ENCODE results near the gene EIF4ENIF1. TPM values are rescaled to one million over a fixed set of nuclear protein-coding genes. Genes with fewer than 3 reads are reported as not detected.
"Not testable (repeated sequence)": the region's sequence is repeated elsewhere in the genome, so short reads cannot be mapped to it uniquely, and the experiment has no call there.

Gene EIF4ENIF1
- total RNA-seq, 2 experiments from 2014 or later = 34.5 to 41.5 TPM

GRCh38 chr22:31425331-31426050 lies 64.2 kb downstream of the EIF4ENIF1 start:
- H3K27me3 Mint-ChIP-seq = no peaks in the 10 kb centered on the region
- peaks cover 64% of the 10 kb centered on the region for H3K36me3 Mint-ChIP-seq (ENCODE audit: low read depth)
- no peaks in the 10 kb centered on the region for H3K4me1 Mint-ChIP-seq
- DNase-seq = no peak
- no peaks in the 10 kb centered on the region for H3K9me3 Mint-ChIP-seq
- ChIA-PET POLR2A (no interaction called here), CTCF (no interaction called here)
- H3K4me3 Mint-ChIP-seq = no peak overlapping the region
- no peak overlapping the region for H3K27ac Mint-ChIP-seq

GRCh38 chr22:31402350-31402749 lies 87.3 kb downstream of the EIF4ENIF1 start:
- H3K9me3 Mint-ChIP-seq, H3K4me3 Mint-ChIP-seq, DNase-seq, H3K27me3 Mint-ChIP-seq, POLR2A ChIA-PET, H3K27ac Mint-ChIP-seq: not testable (repeated sequence)
- H3K36me3 Mint-ChIP-seq (ENCODE audit: low read depth) = peaks cover 35% of the 10 kb centered on the region
- CTCF ChIA-PET = interaction anchor here (0.6 to 0.7 kb wide), 2 partner anchors 39 to 110 kb away, joined by 3 to 6 read pairs; partner anchors contain the start of gene PIK3IP1
- peaks cover 32% of the 10 kb centered on the region for H3K4me1 Mint-ChIP-seq

- Mint-ChIP-seq H3K9me3 (no peaks in the 10 kb centered on the region), H3K4me1 (peaks cover 27% of the 10 kb centered on the region), H3K36me3 (ENCODE audit: low read depth) (peaks cover 21% of the 10 kb centered on the region), H3K4me3 (peak overlapping the region; percentile 97), H3K27ac (peak overlapping the region; percentile 88), H3K27me3 (no peaks in the 10 kb centered on the region)
- CTCF ChIA-PET = no interaction called here
- POLR2A ChIA-PET = no interaction called here
- no peak for DNase-seq
These were observed 89.6 kb downstream of the EIF4ENIF1 start for GRCh38 chr22:31400023-31400397.

GRCh38 chr22:31399211-31400022 lies 90.2 kb downstream of the EIF4ENIF1 start, which contains the start of gene DRG1:
DRG1 (plus strand) TSS chr22:31399604; CDS start chr22:31399684, 80 bp downstream.
- H3K4me1 Mint-ChIP-seq = peaks cover 27% of the 10 kb centered on the region
- ChIA-PET CTCF (interaction anchor here (0.6 to 0.9 kb wide), 3 partner anchors 32 to 362 kb away, joined by 3 to 5 read pairs (median 3); no protein-coding TSS in a partner anchor), POLR2A (no interaction called here)
- DNase-seq = peak; percentile 98
- H3K9me3 Mint-ChIP-seq = no peaks in the 10 kb centered on the region
- peak within 1 kb of the TSS; percentile 97 for H3K4me3 Mint-ChIP-seq
- peaks cover 21% of the 10 kb centered on the region for H3K36me3 Mint-ChIP-seq (ENCODE audit: low read depth)
- H3K27ac Mint-ChIP-seq = peak within 1 kb of the TSS; percentile 88
- peaks cover under 1% of the 10 kb centered on the region for H3K27me3 Mint-ChIP-seq

- Mint-ChIP-seq H3K9me3 (no peaks in the 10 kb centered on the region), H3K36me3 (ENCODE audit: low read depth) (peaks cover 16% of the 10 kb centered on the region), H3K27ac (no peak overlapping the region), H3K4me3 (no peak overlapping the region), H3K4me1 (peaks cover 25% of the 10 kb centered on the region), H3K27me3 (peaks cover 2% of the 10 kb centered on the region)
- ChIA-PET CTCF (no interaction called here), POLR2A (no interaction called here)
- no peak for DNase-seq
These were observed 91.4 kb downstream of the EIF4ENIF1 start for GRCh38 chr22:31398231-31398630.

- DNase-seq = no peak
- H3K9me3 Mint-ChIP-seq = no peaks in the 10 kb centered on the region
- no peak overlapping the region for H3K27ac Mint-ChIP-seq
- CTCF ChIA-PET = interaction anchor here (0.5 kb wide), 1 partner anchor 35 kb away, joined by 7 read pairs; no protein-coding TSS in a partner anchor
- H3K36me3 Mint-ChIP-seq (ENCODE audit: low read depth) = no peaks in the 10 kb centered on the region
- H3K4me1 Mint-ChIP-seq = peaks cover 4% of the 10 kb centered on the region
- no peak overlapping the region for H3K4me3 Mint-ChIP-seq
- POLR2A ChIA-PET = no interaction called here
- peaks cover 5% of the 10 kb centered on the region for H3K27me3 Mint-ChIP-seq
These were observed 95.3 kb downstream of the EIF4ENIF1 start for GRCh38 chr22:31394326-31394725.

- H3K36me3 Mint-ChIP-seq (ENCODE audit: low read depth) = no peaks in the 10 kb centered on the region
- no peak overlapping the region for H3K4me3 Mint-ChIP-seq
- CTCF ChIA-PET = interaction anchor here (0.5 to 1.2 kb wide), 3 partner anchors 35 to 722 kb away, joined by 3 to 7 read pairs (median 3); no protein-coding TSS in a partner anchor
- H3K27ac Mint-ChIP-seq = no peak overlapping the region
- no peaks in the 10 kb centered on the region for H3K9me3 Mint-ChIP-seq
- POLR2A ChIA-PET = no interaction called here
- peaks cover 3% of the 10 kb centered on the region for H3K4me1 Mint-ChIP-seq
- DNase-seq = no peak
- peaks cover 5% of the 10 kb centered on the region for H3K27me3 Mint-ChIP-seq
These were observed 95.7 kb downstream of the EIF4ENIF1 start for GRCh38 chr22:31393893-31394292.

Other genes with a start within 250 kb of the EIF4ENIF1 start
- gene PIK3IP1, start 197.4 kb downstream of the EIF4ENIF1 start, total RNA-seq = 10 to 100 TPM; 56.0 to 63.0 TPM
- 10 to 100 TPM; 31.6 to 32.7 TPM for gene PATZ1, start 143.5 kb downstream of the EIF4ENIF1 start, total RNA-seq
- 10 to 100 TPM; 81.0 to 83.5 TPM for gene DRG1, start 90.2 kb downstream of the EIF4ENIF1 start, total RNA-seq
- gene SFI1, start 6.7 kb upstream of the EIF4ENIF1 start, total RNA-seq = 100 to 1,000 TPM; 174 to 183 TPM
- gene PISD, start 172.4 kb upstream of the EIF4ENIF1 start, total RNA-seq = 10 to 100 TPM; 19.4 to 19.6 TPM

Measured in activated CD4-positive, alpha-beta T cell treated with anti-CD3 and anti-CD28 coated beads, Interleukin-2, amount 10 ng/mL, durations not matched to agents 7 days and 5 days (primary cell).